Prostate gland (tissue), 2 donors: ENCODE results near the gene PTPRE. TPM values are rescaled to one million over a fixed set of nuclear protein-coding genes. Genes with fewer than 3 reads are reported as not detected.
A peak's percentile ranks its signal among the peaks of the same experiment; 100 is the strongest.

Experiments
- DNase-seq: peaks from one replicate; pipeline ENCODE4 v3.0.0-alpha.2; 2019; ENCODE audit warnings: low spot score
- H3K27ac ChIP-seq, 2 donors: fragments of 200-600 bp; sonication (generic); 2 replicates each; pipeline ENCODE4 v1.5.1; 2017 to 2019
- H3K27me3 ChIP-seq: fragments of 200-600 bp; sonication (generic); replicated peaks from 2 replicates; pipeline ENCODE4 v1.5.1; 2019; ENCODE audit not compliant: insufficient read depth
- H3K36me3 ChIP-seq, 2 donors: fragments of 200-600 bp; sonication (generic); 1 replicate in 1 of 2; 2 replicates in 1 of 2; pipeline versions ENCODE4 v1.5.1 to v1.8.1; 2017 to 2019
- H3K4me1 ChIP-seq: fragments of 200-600 bp; sonication (generic); replicated peaks from 2 replicates; pipeline ENCODE4 v1.5.1; 2019
- H3K4me3 ChIP-seq, 2 donors: fragments of 200-600 bp; sonication (generic); 2 replicates each; pipeline ENCODE4 v1.5.1; 2017 to 2019
- H3K9me3 ChIP-seq: fragments of 200-600 bp; sonication (generic); 2 replicates; pipeline ENCODE4 v1.5.1; 2017
- CTCF ChIP-seq, 4 experiments: fragments of 200-600 bp in 2 of 4; fragments of 450-650 bp in 2 of 4; sonication (generic) in 2 of 4; IDR thresholded peaks; 1 replicate in 3 of 4; 2 replicates in 1 of 4; pipeline ENCODE4 v1.5.1; 2016 to 2019; ENCODE audit warnings: antibody characterized with exemption in 4 of 4, mild to moderate bottlenecking in 2 of 4, moderate library complexity in 2 of 4
- POLR2A ChIP-seq: fragments of 450-650 bp; IDR thresholded peaks from one replicate; pipeline ENCODE4 v1.6.1; 2016; ENCODE audit warnings: antibody characterized with exemption, mild to moderate bottlenecking
- POLR2AphosphoS5 ChIP-seq: sonication (generic); formaldehyde crosslinking; IDR thresholded peaks from one replicate; pipeline ENCODE4 v1.6.1; 2017; ENCODE audit warnings: antibody characterized with exemption
- WGBS: methylation state at CpG from one replicate; pipeline ENCODE4 v1.1.5; 2018; 5-methylcytosine and 5-hydroxymethylcytosine counted together
- intact Hi-C: fragments of 100-400 bp; cut with DNase I; formaldehyde crosslinking; loops from one replicate; pipeline ENCODE4 v1.14.2; 2022
- total RNA-seq, 2 donors: library from RNA; depleted of rRNA; stranded (reverse); fragments of >200 nt; gene quantifications; one replicate each; pipeline ENCODE4 v1.1.0, GENCODE V29; 2016

PTPRE gene
- total RNA-seq, 2 donors from 2014 or later, result 4.5 to 14.3 TPM

GRCh38 chr10:128029731-128030369 is 122.9 kb downstream of the PTPRE start:
- DNase-seq, result no peak
- H3K27me3 ChIP-seq, result no peaks in the 10 kb centered on the region
- no peaks in the 10 kb centered on the region for H3K4me1 ChIP-seq
- no peak overlapping the region for H3K4me3 ChIP-seq
- 58% methylated on average over 17 of the region's 17 CpGs for WGBS
- no peak for TF ChIP-seq POLR2AphosphoS5
- TF ChIP-seq POLR2A, result no peak
- TF ChIP-seq CTCF (IDR thresholded peaks at IDR 0.05), result no peak
- no peak overlapping the region for H3K27ac ChIP-seq
- no peaks in the 10 kb centered on the region for H3K36me3 ChIP-seq
- intact Hi-C loops, result no loop called here
- no peaks in the 10 kb centered on the region for H3K9me3 ChIP-seq

- WGBS, result 85% methylated on average over 17 of the region's 17 CpGs
- intact Hi-C loops, result no loop called here
- no peak overlapping the region for H3K4me3 ChIP-seq
These were observed 123.7 kb downstream of the PTPRE start for GRCh38 chr10:128030498-128031072.

GRCh38 chr10:128031216-128031615 is 124.3 kb downstream of the PTPRE start:
- H3K27ac ChIP-seq, result no peak overlapping the region
- intact Hi-C loops, result no loop called here
- TF ChIP-seq POLR2AphosphoS5 (no peak), CTCF (IDR thresholded peaks at IDR 0.05) (no peak), POLR2A (no peak)
- DNase-seq, result no peak
- no peaks in the 10 kb centered on the region for H3K36me3 ChIP-seq
- H3K9me3 ChIP-seq, result no peaks in the 10 kb centered on the region
- no peak overlapping the region for H3K4me3 ChIP-seq
- no peaks in the 10 kb centered on the region for H3K27me3 ChIP-seq
- no peaks in the 10 kb centered on the region for H3K4me1 ChIP-seq
- 86% methylated on average over 9 of the region's 9 CpGs for WGBS

More at GRCh38 chr10:128030498-128031072, 123.7 kb downstream of the PTPRE start:
- TF ChIP-seq POLR2AphosphoS5 (no peak), CTCF (IDR thresholded peaks at IDR 0.05) (no peak), POLR2A (no peak)
- H3K27me3 ChIP-seq, result no peaks in the 10 kb centered on the region
- no peaks in the 10 kb centered on the region for H3K4me1 ChIP-seq
- H3K9me3 ChIP-seq, result no peaks in the 10 kb centered on the region
- H3K36me3 ChIP-seq, result no peaks in the 10 kb centered on the region
- no peak for DNase-seq
- H3K27ac ChIP-seq, result no peak overlapping the region

- Histone ChIP-seq H3K36me3 (no peaks in the 10 kb centered on the region), H3K4me1 (no peaks in the 10 kb centered on the region), H3K4me3 (no peak overlapping the region), H3K27me3 (no peaks in the 10 kb centered on the region), H3K27ac (no peak overlapping the region), H3K9me3 (no peaks in the 10 kb centered on the region)
- intact Hi-C loops, result no loop called here
- WGBS, result 85% methylated on average over 5 of the region's 5 CpGs
- no peak for DNase-seq
- TF ChIP-seq POLR2AphosphoS5 (no peak), POLR2A (no peak), CTCF (IDR thresholded peaks at IDR 0.05) (no peak)
These were observed 125.6 kb downstream of the PTPRE start for GRCh38 chr10:128032466-128032865.

- intact Hi-C loops, result no loop called here
- peak; percentile 27 for DNase-seq
- 57% methylated on average over 5 of the region's 5 CpGs for WGBS
- no peaks in the 10 kb centered on the region for H3K27me3 ChIP-seq
- no peak overlapping the region for H3K4me3 ChIP-seq
- H3K36me3 ChIP-seq, result no peaks in the 10 kb centered on the region
- no peak overlapping the region for H3K27ac ChIP-seq
- H3K9me3 ChIP-seq, result no peaks in the 10 kb centered on the region
- no peaks in the 10 kb centered on the region for H3K4me1 ChIP-seq
- peak; percentile 48 to 79 (median 64) for TF ChIP-seq CTCF (IDR thresholded peaks at IDR 0.05)
- TF ChIP-seq POLR2A, result no peak
These were observed 128.7 kb downstream of the PTPRE start for GRCh38 chr10:128035557-128035973.
